Smooth muscle cell of bladder (primary cell): Measurements from ENCODE around the gene POP5. TPM values are rescaled to one million over a fixed set of nuclear protein-coding genes. Genes with fewer than 3 reads are reported as not detected.

Experiments used
- total RNA-seq: library from RNA; depleted of rRNA; stranded (reverse); fragments of >200 nt; gene quantifications from 2 replicates; pipeline ENCODE4 v1.2.3, GENCODE V29; 2014

POP5 gene, protein sequence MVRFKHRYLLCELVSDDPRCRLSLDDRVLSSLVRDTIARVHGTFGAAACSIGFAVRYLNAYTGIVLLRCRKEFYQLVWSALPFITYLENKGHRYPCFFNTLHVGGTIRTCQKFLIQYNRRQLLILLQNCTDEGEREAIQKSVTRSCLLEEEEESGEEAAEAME
- total RNA-seq = 30.8 and 32.0 TPM in 2 replicates

DNA sequence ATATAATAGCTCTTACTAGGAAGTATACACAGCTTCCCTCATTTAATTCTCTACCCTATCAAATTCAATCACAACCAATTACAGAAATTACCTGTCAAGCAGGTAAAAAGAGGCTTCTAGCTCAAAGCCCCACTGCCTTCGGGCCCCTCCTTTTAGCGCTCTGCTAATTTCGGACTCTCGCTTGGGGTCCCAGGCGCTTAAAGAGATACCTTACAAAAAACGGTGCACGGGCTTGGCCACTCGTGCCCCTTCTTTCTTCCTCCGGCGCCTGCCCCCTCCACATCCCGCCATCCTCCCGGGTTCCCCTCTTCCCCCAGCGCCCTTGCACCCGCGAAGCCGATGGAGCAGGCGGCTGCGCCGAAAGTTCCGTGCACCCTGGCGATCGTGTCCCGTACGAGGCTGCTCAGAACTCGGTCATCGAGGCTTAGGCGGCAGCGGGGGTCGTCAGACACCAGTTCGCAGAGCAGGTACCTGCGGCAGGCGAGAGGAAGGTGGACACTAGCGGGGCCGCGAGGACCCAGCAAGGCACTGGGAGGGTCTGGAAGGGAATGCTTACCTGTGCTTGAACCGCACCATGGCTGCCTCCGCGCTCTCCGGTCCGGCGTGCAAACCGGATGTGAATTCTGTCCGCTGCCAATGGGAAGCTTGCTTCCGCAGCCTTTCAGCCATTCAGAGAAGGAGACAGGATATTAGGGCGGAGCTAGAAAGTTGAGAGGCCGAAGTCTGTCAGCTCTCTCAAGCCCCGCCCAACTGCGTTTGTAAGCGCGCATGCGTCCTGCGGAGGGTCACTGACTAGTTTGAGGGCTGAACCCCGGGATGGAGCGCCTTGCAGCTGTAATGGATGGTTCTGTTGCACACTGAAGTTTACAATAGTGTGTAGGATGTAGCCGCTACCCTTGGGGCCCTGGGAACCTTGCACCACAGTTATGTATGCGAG is at the start of gene POP5:
POP5 (minus strand) TSS at position 616 of the 937 bp plus-strand sequence; CDS start at position 576, 40 bp downstream.

GRCh38 chr12:120534203-120534702 is 46.9 kb downstream of the POP5 start, which contains the start of gene RNF10:
Gene RNF10, plus strand, starts transcription at chr12:120534356. Its CDS starts 456 bp downstream, at chr12:120534812.

GRCh38 chr12:120528861-120529525 is 52.2 kb downstream of the POP5 start, which contains the start of gene COQ5:
Gene COQ5, minus strand, starts transcription at chr12:120529158. Its CDS starts 17 bp downstream, at chr12:120529141.

Other genes with a start within 250 kb of the POP5 start
- gene MSI1, start 212.2 kb downstream of the POP5 start, total RNA-seq = not detected in 2 replicates
- gene COX6A1, start 143.3 kb downstream of the POP5 start, total RNA-seq = 578 and 623 TPM in 2 replicates
- 17.9 and 26.0 TPM in 2 replicates for gene TRIAP1, start 135.0 kb downstream of the POP5 start, total RNA-seq
- gene GATC, start 135.0 kb downstream of the POP5 start, total RNA-seq = 15.2 and 18.6 TPM in 2 replicates
- gene SRSF9, start 111.7 kb downstream of the POP5 start, total RNA-seq = 236 and 304 TPM in 2 replicates
- 228 and 311 TPM in 2 replicates for gene DYNLL1, start 85.3 kb downstream of the POP5 start, total RNA-seq
- gene COQ5, start 52.2 kb downstream of the POP5 start, total RNA-seq = 28.7 and 37.7 TPM in 2 replicates
- 92.2 and 113 TPM in 2 replicates for gene RNF10, start 47.0 kb downstream of the POP5 start, total RNA-seq
- gene CABP1, start 59.2 kb upstream of the POP5 start, total RNA-seq = 2.0 and 2.1 TPM in 2 replicates
- gene MLEC, start 105.7 kb upstream of the POP5 start, total RNA-seq = 120 and 153 TPM in 2 replicates
- gene UNC119B, start 129.1 kb upstream of the POP5 start, total RNA-seq = 16.5 and 21.3 TPM in 2 replicates
- gene ACADS, start 144.4 kb upstream of the POP5 start, total RNA-seq = 10.6 and 12.5 TPM in 2 replicates